ENCODE data around the gene ACP7. TPM values are rescaled to one million over a fixed set of nuclear protein-coding genes. Genes with fewer than 3 reads are reported as not detected.

Gene ACP7
- total RNA-seq, 2 experiments from 2014 or later = not detected

DNA sequence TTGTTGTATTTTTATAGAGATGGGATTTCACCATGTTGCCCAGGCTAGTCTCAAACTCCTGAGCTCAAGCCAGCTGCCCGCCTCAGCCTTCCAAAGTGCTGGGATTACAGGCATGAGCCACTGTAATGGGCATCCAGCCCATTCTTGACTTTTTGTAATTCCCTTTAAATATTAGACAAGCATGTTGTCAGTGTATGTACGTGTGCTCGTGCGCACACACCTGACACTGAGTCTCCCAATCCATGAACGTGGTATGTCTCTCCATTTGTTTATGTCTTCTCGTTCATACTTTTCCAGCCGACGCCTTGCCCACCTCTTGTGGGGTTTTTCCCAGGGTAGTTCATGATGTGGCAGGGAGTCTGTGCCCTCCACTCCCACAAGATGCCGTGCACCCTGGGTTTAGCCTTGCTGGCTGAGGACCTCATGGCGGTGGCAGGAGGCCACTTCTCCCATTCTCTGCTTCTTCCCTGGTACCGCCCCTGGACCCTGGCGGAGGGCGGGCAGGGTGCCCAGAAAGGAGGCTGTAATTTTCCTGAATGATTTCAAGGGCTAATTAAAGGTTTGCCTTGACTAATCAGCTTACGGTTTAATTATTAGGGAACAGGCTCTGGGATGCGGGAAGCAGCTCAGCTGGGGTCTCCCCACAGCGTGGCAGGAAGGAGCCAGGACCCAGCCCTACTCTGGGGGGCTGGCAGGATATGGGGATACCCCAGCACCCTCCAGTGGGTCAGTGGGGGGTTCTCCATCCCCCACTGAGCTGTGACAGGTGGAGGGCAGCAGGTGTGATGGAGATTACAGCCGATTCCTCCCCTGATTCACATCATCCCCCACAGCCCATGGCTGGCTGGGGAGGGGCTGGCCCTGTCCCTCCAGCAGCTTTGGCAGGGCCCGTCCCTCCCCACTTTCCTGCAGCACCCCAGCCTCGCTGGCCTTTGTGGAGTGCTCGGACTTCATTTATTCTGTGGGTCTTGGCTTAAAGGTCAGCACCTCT is 54.3 kb downstream of the ACP7 start:
- ChIA-PET POLR2A (interaction anchor here (0.6 kb wide), 1 partner anchor 529 kb away, joined by 4 read pairs; no protein-coding TSS in a partner anchor), CTCF (interaction anchor here (1.9 kb wide), 1 partner anchor 17 kb away, joined by 6 read pairs; no protein-coding TSS in a partner anchor)
- Mint-ChIP-seq H3K27ac (no peak overlapping the region), H3K27me3 (no peaks in the 10 kb centered on the region), H3K4me3 (no peak overlapping the region), H3K9me3 (no peaks in the 10 kb centered on the region), H3K36me3 (ENCODE audit: low read depth) (no peaks in the 10 kb centered on the region), H3K4me1 (ENCODE audit: low read depth) (peaks cover 4% of the 10 kb centered on the region)
- ATAC-seq = no peak
- intact Hi-C loops (cut with micrococcal nuclease) = no loop called here
- TF ChIP-seq, protein P1, sequence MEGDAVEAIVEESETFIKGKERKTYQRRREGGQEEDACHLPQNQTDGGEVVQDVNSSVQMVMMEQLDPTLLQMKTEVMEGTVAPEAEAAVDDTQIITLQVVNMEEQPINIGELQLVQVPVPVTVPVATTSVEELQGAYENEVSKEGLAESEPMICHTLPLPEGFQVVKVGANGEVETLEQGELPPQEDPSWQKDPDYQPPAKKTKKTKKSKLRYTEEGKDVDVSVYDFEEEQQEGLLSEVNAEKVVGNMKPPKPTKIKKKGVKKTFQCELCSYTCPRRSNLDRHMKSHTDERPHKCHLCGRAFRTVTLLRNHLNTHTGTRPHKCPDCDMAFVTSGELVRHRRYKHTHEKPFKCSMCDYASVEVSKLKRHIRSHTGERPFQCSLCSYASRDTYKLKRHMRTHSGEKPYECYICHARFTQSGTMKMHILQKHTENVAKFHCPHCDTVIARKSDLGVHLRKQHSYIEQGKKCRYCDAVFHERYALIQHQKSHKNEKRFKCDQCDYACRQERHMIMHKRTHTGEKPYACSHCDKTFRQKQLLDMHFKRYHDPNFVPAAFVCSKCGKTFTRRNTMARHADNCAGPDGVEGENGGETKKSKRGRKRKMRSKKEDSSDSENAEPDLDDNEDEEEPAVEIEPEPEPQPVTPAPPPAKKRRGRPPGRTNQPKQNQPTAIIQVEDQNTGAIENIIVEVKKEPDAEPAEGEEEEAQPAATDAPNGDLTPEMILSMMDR (IDR thresholded peaks at IDR 0.05) = no peak
- DNase-seq = no peak

DNA sequence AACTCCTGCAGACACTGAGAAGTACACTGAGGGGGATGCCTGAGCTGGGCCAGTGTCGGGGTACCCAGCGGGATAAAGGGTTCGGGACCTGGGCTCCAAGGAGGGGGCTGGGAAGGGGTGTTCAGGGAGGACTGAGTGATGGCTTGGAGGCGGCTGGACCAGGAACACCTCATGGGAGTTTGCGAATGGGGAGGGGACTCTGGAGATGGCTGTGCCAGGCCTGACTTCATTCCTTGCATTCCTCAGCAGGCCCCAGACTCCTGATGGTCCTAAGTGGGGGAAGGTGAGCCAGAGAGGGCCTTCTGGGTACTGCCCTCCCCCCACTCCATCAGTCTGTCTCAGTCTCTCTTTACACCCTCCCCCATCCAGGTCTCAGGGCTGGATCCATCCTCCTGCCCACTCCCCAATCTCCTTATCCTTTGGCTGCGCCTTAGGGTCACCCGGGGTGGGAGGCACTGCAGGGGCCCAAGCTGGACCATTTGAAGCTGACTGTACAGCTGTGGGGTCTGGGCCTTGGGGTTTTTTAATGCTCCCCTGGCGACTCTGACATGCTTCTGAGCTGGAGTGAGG is 55.2 kb downstream of the ACP7 start:
- H3K27me3 Mint-ChIP-seq = no peaks in the 10 kb centered on the region
- intact Hi-C loops (cut with micrococcal nuclease) = no loop called here
- TF ChIP-seq, protein P1 (IDR thresholded peaks at IDR 0.05) = no peak
- peaks cover 4% of the 10 kb centered on the region for H3K4me1 Mint-ChIP-seq (ENCODE audit: low read depth)
- ChIA-PET CTCF (interaction anchor here (1.9 kb wide), 1 partner anchor 17 kb away, joined by 6 read pairs; no protein-coding TSS in a partner anchor), POLR2A (no interaction called here)
- H3K4me3 Mint-ChIP-seq = no peak overlapping the region
- no peaks in the 10 kb centered on the region for H3K36me3 Mint-ChIP-seq (ENCODE audit: low read depth)
- ATAC-seq = no peak
- DNase-seq = no peak
- H3K9me3 Mint-ChIP-seq = no peaks in the 10 kb centered on the region
- no peak overlapping the region for H3K27ac Mint-ChIP-seq

DNA sequence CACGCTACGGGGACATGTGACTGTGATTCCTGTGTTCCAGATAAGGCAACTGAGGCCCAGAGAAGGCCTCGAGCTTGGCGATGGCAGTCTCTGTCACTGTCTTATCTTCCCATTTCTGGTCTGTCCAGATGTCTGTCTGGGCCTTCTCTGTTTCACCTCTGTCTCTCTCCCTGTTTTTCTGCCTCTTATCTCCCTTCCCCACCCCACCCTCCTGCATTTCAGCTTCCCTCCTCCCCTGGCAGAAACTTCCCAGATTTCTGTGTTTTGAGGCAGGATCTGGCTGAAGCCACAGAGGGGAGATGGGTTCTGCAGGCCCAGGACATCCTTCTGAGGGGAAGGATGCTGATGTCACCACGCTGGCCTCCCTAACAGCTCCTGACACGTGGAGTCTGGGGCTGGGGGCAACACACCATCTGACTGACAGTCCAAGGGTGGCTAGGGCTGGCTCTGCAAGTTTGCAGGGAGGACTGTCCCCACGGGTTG is 55.8 kb downstream of the ACP7 start:
- no peaks in the 10 kb centered on the region for H3K9me3 Mint-ChIP-seq
- ChIA-PET CTCF (no interaction called here), POLR2A (no interaction called here)
- DNase-seq = no peak
- H3K27ac Mint-ChIP-seq = no peak overlapping the region
- peaks cover 6% of the 10 kb centered on the region for H3K4me1 Mint-ChIP-seq (ENCODE audit: low read depth)
- H3K27me3 Mint-ChIP-seq = no peaks in the 10 kb centered on the region
- H3K36me3 Mint-ChIP-seq (ENCODE audit: low read depth) = no peaks in the 10 kb centered on the region
- intact Hi-C loops (cut with micrococcal nuclease) = no loop called here
- no peak for ATAC-seq
- TF ChIP-seq, protein P1 (IDR thresholded peaks at IDR 0.05) = no peak
- no peak overlapping the region for H3K4me3 Mint-ChIP-seq

- H3K27me3 Mint-ChIP-seq = no peaks in the 10 kb centered on the region
- peaks cover 6% of the 10 kb centered on the region for H3K4me1 Mint-ChIP-seq (ENCODE audit: low read depth)
- ATAC-seq (no peak), DNase-seq (no peak)
- no peaks in the 10 kb centered on the region for H3K36me3 Mint-ChIP-seq (ENCODE audit: low read depth)
- H3K9me3 Mint-ChIP-seq = no peaks in the 10 kb centered on the region
- no peak overlapping the region for H3K27ac Mint-ChIP-seq
- CTCF ChIA-PET = no interaction called here
- H3K4me3 Mint-ChIP-seq = no peak overlapping the region
- TF ChIP-seq, protein P1 (IDR thresholded peaks at IDR 0.05) = no peak
- POLR2A ChIA-PET = no interaction called here
- intact Hi-C loops (cut with micrococcal nuclease) = no loop called here
Observed at GRCh38 chr19:39140594-39140993, 56.4 kb downstream of the ACP7 start.

GRCh38 chr19:39141929-39142328 is 57.8 kb downstream of the ACP7 start:
- DNase-seq = no peak
- ChIA-PET CTCF (no interaction called here), POLR2A (no interaction called here)
- H3K36me3 Mint-ChIP-seq (ENCODE audit: low read depth) = no peaks in the 10 kb centered on the region
- intact Hi-C loops (cut with micrococcal nuclease) = no loop called here
- peaks cover 8% of the 10 kb centered on the region for H3K4me1 Mint-ChIP-seq (ENCODE audit: low read depth)
- no peaks in the 10 kb centered on the region for H3K27me3 Mint-ChIP-seq
- no peak for ATAC-seq
- TF ChIP-seq, protein P1 (IDR thresholded peaks at IDR 0.05) = no peak
- H3K4me3 Mint-ChIP-seq = no peak overlapping the region
- H3K27ac Mint-ChIP-seq = no peak overlapping the region
- no peaks in the 10 kb centered on the region for H3K9me3 Mint-ChIP-seq
